ENCODE measurements around the gene SYNDIG1L. TPM values are rescaled to one million over a fixed set of nuclear protein-coding genes. Genes with fewer than 3 reads are reported as not detected.
A peak's percentile ranks its signal among the peaks of the same experiment; 100 is the strongest.

SYNDIG1L gene
- total RNA-seq, 1 donor from 2014 or later = not detected

- Mint-ChIP-seq H3K27ac (ENCODE audit: unreplicated experiment) (no peak overlapping the region), H3K4me1 (ENCODE audit: low read depth) (peaks cover 13% of the 10 kb centered on the region), H3K9me3 (ENCODE audit: low read depth) (no peaks in the 10 kb centered on the region), H3K27me3 (ENCODE audit: low read depth) (peaks cover 50% of the 10 kb centered on the region), H3K4me3 (ENCODE audit: unreplicated experiment) (peak overlapping the region; percentile 20), H3K36me3 (ENCODE audit: low read depth) (no peaks in the 10 kb centered on the region)
- no peak for TF ChIP-seq CTCF (IDR thresholded peaks at IDR 0.05)
- DNase-seq (ENCODE audit: low spot score) = no peak
Observed at GRCh38 chr14:74401504-74402241, 24.3 kb downstream of the SYNDIG1L start.

GRCh38 chr14:74400919-74401503 is 25.0 kb downstream of the SYNDIG1L start:
- Mint-ChIP-seq H3K27ac (ENCODE audit: unreplicated experiment) (no peak overlapping the region), H3K4me3 (ENCODE audit: unreplicated experiment) (peak overlapping the region; percentile 20), H3K27me3 (ENCODE audit: low read depth) (peaks cover 55% of the 10 kb centered on the region), H3K36me3 (ENCODE audit: low read depth) (no peaks in the 10 kb centered on the region), H3K4me1 (ENCODE audit: low read depth) (peaks cover 13% of the 10 kb centered on the region), H3K9me3 (ENCODE audit: low read depth) (no peaks in the 10 kb centered on the region)
- no peak for TF ChIP-seq CTCF (IDR thresholded peaks at IDR 0.05)
- DNase-seq (ENCODE audit: low spot score) = no peak

GRCh38 chr14:74400031-74400685 is 25.9 kb downstream of the SYNDIG1L start:
- Mint-ChIP-seq H3K27ac (ENCODE audit: unreplicated experiment) (no peak overlapping the region), H3K36me3 (ENCODE audit: low read depth) (no peaks in the 10 kb centered on the region), H3K27me3 (ENCODE audit: low read depth) (peaks cover 56% of the 10 kb centered on the region), H3K4me3 (ENCODE audit: unreplicated experiment) (no peak overlapping the region), H3K4me1 (ENCODE audit: low read depth) (peaks cover 13% of the 10 kb centered on the region), H3K9me3 (ENCODE audit: low read depth) (no peaks in the 10 kb centered on the region)
- peak; percentile 43 for TF ChIP-seq CTCF (IDR thresholded peaks at IDR 0.05)
- DNase-seq (ENCODE audit: low spot score) = no peak

- H3K9me3 Mint-ChIP-seq (ENCODE audit: low read depth) = no peaks in the 10 kb centered on the region
- no peak for DNase-seq (ENCODE audit: low spot score)
- no peak overlapping the region for H3K27ac Mint-ChIP-seq (ENCODE audit: unreplicated experiment)
- H3K27me3 Mint-ChIP-seq (ENCODE audit: low read depth) = peaks cover 62% of the 10 kb centered on the region
- no peaks in the 10 kb centered on the region for H3K4me1 Mint-ChIP-seq (ENCODE audit: low read depth)
- no peak for TF ChIP-seq CTCF (IDR thresholded peaks at IDR 0.05)
- no peaks in the 10 kb centered on the region for H3K36me3 Mint-ChIP-seq (ENCODE audit: low read depth)
- H3K4me3 Mint-ChIP-seq (ENCODE audit: unreplicated experiment) = no peak overlapping the region
Observed at GRCh38 chr14:74395094-74395493, 30.9 kb downstream of the SYNDIG1L start.

GRCh38 chr14:74394549-74394948 is 31.5 kb downstream of the SYNDIG1L start:
- DNase-seq (ENCODE audit: low spot score) = no peak
- H3K27me3 Mint-ChIP-seq (ENCODE audit: low read depth) = peaks cover 59% of the 10 kb centered on the region
- no peak for TF ChIP-seq CTCF (IDR thresholded peaks at IDR 0.05)
- H3K4me3 Mint-ChIP-seq (ENCODE audit: unreplicated experiment) = no peak overlapping the region
- H3K36me3 Mint-ChIP-seq (ENCODE audit: low read depth) = no peaks in the 10 kb centered on the region
- H3K9me3 Mint-ChIP-seq (ENCODE audit: low read depth) = no peaks in the 10 kb centered on the region
- H3K27ac Mint-ChIP-seq (ENCODE audit: unreplicated experiment) = no peak overlapping the region
- no peaks in the 10 kb centered on the region for H3K4me1 Mint-ChIP-seq (ENCODE audit: low read depth)

Data from chondrocyte (in vitro differentiated cells).